PFSK-1 (cell line): ENCODE data around the gene FRMPD4.

Source experiments
- FOXP2 ChIP-seq: optimal IDR thresholded peaks from 2 replicates; pipeline ENCODE3; 2011; ENCODE audit warnings: borderline replicate concordance, control low read depth, inconsistent platforms; ENCODE audit not compliant: insufficient read depth; ENCODE audit errors: extremely low read length, extremely low read depth
- POLR2AphosphoS5 ChIP-seq: IDR thresholded peaks from 2 replicates; pipeline ENCODE4 v1.6.1; 2012; ENCODE audit warnings: low read depth, mild to moderate bottlenecking, control low read depth, low read length, moderate library complexity
- SIN3A ChIP-seq: IDR thresholded peaks from 2 replicates; pipeline ENCODE4 v1.6.1; 2012; ENCODE audit warnings: mild to moderate bottlenecking, low read length, moderate library complexity, borderline replicate concordance; ENCODE audit not compliant: insufficient read depth
- TAF1 ChIP-seq: IDR thresholded peaks from 2 replicates; pipeline ENCODE4 v1.6.1; 2012; ENCODE audit warnings: low read length, control low read depth, borderline replicate concordance; ENCODE audit not compliant: insufficient read depth
- TF ChIP-seq, protein P1 (sequence below), 2 experiments: IDR thresholded peaks; 2 replicates each; pipeline versions ENCODE4 v1.6.1 to v1.8.0; 2011 to 2012; ENCODE audit warnings: low read depth in 2 of 2, low read length in 2 of 2, control low read depth in 1 of 2, inconsistent platforms in 1 of 2, mild to moderate bottlenecking in 1 of 2, moderate library complexity in 1 of 2; ENCODE audit not compliant: insufficient read depth in 1 of 2

The FRMPD4 gene

DNA sequence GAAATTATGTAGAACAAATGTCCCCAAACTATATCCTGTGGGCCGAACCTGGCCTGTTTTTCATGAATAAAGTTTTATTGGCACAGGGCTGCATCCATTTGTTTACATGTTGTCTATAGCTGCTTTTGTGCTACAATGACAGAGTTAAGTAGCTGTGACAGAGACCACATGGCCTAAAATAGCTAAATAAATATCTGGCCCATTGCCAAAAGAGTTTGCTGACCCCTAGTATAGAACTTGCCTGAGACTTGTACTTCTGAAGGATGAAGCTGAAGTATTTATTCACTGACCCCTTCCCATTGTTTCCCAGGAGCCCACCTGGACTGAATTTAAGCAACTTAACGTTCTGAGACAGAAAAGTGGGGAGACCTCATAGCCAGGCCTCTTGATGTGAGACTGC, 325.6 kb downstream of the FRMPD4 start:
- no peak for TF ChIP-seq FOXP2
- TF ChIP-seq SIN3A: no peak
- TF ChIP-seq, protein P1, sequence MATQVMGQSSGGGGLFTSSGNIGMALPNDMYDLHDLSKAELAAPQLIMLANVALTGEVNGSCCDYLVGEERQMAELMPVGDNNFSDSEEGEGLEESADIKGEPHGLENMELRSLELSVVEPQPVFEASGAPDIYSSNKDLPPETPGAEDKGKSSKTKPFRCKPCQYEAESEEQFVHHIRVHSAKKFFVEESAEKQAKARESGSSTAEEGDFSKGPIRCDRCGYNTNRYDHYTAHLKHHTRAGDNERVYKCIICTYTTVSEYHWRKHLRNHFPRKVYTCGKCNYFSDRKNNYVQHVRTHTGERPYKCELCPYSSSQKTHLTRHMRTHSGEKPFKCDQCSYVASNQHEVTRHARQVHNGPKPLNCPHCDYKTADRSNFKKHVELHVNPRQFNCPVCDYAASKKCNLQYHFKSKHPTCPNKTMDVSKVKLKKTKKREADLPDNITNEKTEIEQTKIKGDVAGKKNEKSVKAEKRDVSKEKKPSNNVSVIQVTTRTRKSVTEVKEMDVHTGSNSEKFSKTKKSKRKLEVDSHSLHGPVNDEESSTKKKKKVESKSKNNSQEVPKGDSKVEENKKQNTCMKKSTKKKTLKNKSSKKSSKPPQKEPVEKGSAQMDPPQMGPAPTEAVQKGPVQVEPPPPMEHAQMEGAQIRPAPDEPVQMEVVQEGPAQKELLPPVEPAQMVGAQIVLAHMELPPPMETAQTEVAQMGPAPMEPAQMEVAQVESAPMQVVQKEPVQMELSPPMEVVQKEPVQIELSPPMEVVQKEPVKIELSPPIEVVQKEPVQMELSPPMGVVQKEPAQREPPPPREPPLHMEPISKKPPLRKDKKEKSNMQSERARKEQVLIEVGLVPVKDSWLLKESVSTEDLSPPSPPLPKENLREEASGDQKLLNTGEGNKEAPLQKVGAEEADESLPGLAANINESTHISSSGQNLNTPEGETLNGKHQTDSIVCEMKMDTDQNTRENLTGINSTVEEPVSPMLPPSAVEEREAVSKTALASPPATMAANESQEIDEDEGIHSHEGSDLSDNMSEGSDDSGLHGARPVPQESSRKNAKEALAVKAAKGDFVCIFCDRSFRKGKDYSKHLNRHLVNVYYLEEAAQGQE (IDR thresholded peaks at IDR 0.05; ENCODE audit: insufficient read depth in 1 of 2, low read depth in 2 of 2, low read length in 2 of 2): no peak
- TF ChIP-seq TAF1: no peak
- no peak for TF ChIP-seq POLR2AphosphoS5

DNA sequence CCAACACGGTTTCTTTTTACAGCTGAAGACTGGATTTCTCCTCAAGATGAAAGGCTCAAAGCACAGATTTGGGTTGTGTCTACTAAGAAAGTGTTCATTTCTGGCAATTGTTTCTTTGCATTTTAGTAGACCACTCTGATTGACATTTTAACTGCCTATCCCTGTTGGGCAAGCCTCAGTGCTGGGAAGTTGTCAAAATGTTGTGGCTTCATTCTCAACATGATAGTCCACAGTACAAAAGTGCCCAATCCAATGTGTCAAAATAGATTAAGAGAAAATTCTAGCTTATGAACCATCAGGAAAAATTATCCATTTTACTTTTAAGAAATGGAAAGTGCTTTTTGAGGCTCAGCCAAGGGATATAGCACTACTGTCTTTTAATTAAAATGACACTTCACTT, 329.0 kb downstream of the FRMPD4 start:
- TF ChIP-seq, protein P1 (IDR thresholded peaks at IDR 0.05; ENCODE audit: insufficient read depth in 1 of 2, low read depth in 2 of 2, low read length in 2 of 2): no peak
- no peak for TF ChIP-seq POLR2AphosphoS5
- TF ChIP-seq SIN3A: no peak
- no peak for TF ChIP-seq TAF1

- TF ChIP-seq SIN3A (no peak), POLR2AphosphoS5 (no peak), TAF1 (no peak), FOXP2 (no peak)
- TF ChIP-seq, protein P1 (IDR thresholded peaks at IDR 0.05; ENCODE audit: insufficient read depth in 1 of 2, low read depth in 2 of 2, low read length in 2 of 2): no peak
These were observed 331.0 kb downstream of the FRMPD4 start for GRCh38 chrX:12469296-12469695.

DNA sequence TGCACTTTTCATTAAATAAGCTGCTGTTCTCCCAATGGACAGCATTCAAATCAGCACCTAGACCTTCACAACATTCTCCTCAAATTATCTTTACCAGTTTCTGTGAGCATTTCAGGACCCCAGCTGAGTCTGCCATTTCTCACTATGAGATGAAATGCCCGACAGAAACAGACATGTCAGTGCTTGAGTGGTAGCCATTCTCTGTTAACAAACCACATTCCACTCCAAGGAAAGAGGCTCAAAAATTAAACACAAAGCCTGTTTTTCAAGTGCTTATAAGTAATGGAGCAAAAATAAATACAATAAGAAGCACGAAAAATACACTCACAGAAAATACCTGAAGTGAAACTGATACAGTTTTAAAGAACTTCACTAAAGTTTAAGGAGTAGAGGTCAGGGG, 332.8 kb downstream of the FRMPD4 start:
- TF ChIP-seq SIN3A (no peak), TAF1 (no peak)

DNA sequence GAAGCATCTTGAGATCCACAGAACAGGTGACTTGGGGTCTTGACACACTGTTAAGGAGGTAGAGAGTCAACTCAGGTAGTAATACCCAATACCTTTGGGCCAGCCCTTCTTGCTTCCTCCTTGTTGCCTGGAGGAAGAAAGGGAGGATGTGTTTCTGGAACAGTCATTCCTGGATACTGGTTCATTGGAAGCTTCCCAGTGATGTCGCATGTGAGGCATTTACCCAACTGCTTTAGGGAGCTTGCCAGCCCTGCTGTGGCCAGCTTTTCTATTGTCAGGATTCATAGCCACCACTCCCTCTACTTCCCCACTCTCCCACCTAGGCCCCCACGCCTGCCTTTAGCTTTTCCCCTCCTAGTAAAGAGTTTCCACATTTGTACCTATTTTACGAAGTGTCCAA, 342.7 kb downstream of the FRMPD4 start:
- TF ChIP-seq POLR2AphosphoS5 (no peak), TAF1 (no peak), SIN3A (no peak), FOXP2 (no peak)
- TF ChIP-seq, protein P1 (IDR thresholded peaks at IDR 0.05; ENCODE audit: insufficient read depth in 1 of 2, low read depth in 2 of 2, low read length in 2 of 2): no peak
